GM18499 (cell line): ENCODE measurements around the gene RNF167.

ENCODE experiments used
- ATAC-seq: cut with Tn5 transposase; IDR thresholded peaks from one replicate; pipeline ENCODE4 v1.9.1; 2021; ENCODE audit warnings: moderate number of reproducible peaks; ENCODE audit not compliant: insufficient read depth, unreplicated experiment

Gene RNF167

GRCh38 chr17:4937553-4937952 is 2.5 kb upstream of the RNF167 start:
- ATAC-seq = no peak

DNA sequence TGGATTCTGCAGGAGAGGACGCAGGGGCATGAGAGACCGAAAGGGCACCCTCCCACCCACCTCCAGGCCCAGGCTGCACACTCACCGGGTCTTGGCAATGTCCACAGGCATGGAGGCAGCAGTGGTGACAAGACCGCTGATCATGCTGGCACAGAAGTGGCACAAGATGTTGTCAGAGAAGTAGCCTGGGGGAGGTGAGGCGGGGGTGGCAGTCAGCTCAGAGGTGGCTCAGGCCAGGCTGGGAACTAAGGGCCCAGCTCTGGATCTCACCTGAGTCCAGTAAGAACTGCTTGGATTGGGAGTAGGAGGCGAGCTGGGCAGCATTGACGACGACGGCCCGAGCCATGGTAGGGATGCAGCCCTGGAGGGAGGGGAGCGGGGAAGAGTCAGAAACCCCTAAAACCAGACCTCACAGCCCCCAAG is 2.0 kb upstream of the RNF167 start:
- no peak for ATAC-seq

GRCh38 chr17:4938688-4939545 is 1.2 kb upstream of the RNF167 start:
- no peak for ATAC-seq

DNA sequence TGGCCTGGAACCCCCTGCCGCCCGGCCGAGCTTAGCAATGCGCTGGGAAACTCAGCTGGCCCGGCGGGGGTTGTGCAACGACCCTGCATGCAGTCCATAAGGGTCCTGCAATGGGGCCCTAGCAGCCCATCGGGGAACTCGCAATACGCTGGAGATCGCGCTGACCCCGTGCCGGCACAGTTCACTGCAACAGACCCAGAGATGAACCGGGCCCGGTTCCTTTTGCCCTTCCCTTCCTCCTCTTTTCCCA is 597 bp upstream of the RNF167 start:
- no peak for ATAC-seq

DNA sequence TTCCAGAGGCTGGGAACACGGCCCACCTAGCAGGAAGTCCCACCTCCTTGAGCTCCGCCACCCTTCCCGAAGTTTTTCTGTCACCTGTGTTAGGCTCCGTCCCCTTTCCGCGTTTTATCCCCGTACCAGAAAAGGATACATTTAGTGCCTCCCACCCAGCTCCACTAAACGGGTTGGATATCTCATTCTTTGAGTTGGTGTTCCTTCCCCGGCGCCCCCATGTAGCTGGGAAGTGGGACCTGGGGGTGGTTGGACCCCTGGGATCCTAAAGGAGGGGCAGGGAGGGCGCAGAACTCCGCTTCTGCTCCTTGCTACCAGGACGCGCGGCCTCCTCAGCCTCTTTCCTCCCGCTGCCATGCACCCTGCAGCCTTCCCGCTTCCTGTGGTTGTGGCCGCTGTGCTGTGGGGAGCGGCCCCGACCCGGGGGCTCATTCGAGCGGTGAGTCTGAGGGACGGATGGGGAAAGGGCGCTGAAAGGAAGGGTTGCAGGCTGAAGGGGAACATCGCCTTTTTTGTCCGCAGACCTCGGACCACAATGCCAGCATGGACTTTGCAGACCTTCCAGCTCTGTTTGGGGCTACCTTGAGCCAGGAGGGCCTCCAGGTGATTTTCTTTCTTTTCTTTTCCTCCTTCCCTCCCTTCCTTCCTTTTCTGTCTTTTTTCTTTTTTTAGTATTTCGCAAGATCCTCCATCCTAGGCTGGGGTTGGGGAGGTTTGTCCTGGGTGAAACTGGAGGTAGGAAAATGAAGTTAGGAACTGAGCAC is 669 bp downstream of the RNF167 start:
- no peak for ATAC-seq

DNA sequence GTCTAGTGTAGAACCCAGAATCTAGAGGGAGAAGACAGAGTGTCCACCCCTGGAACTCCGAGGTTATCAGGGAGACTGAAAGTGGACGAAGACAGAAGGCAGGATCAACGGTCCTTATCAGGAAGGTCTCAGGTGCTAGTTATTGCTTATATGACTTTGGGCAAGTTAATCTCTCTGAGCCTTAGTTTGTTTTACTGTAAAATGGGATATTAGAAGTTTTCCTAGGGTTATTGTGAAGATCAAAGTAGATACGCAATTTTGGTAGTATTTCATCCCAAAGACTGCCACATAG is 1.2 kb downstream of the RNF167 start:
- no peak for ATAC-seq

GRCh38 chr17:4942760-4943508 is 2.9 kb downstream of the RNF167 start:
- no peak for ATAC-seq

GRCh38 chr17:4944163-4944553 is 4.1 kb downstream of the RNF167 start:
- ATAC-seq = no peak

- no peak for ATAC-seq
These were observed 4.6 kb downstream of the RNF167 start for GRCh38 chr17:4944554-4945175.

GRCh38 chr17:4945176-4945943 is 5.3 kb downstream of the RNF167 start:
- ATAC-seq = no peak

GRCh38 chr17:4945944-4946280 is 5.8 kb downstream of the RNF167 start:
- ATAC-seq = no peak

- no peak for ATAC-seq
These were observed 6.4 kb downstream of the RNF167 start for GRCh38 chr17:4946312-4946976.

GRCh38 chr17:4947010-4947410 is 6.9 kb downstream of the RNF167 start:
- no peak for ATAC-seq

DNA sequence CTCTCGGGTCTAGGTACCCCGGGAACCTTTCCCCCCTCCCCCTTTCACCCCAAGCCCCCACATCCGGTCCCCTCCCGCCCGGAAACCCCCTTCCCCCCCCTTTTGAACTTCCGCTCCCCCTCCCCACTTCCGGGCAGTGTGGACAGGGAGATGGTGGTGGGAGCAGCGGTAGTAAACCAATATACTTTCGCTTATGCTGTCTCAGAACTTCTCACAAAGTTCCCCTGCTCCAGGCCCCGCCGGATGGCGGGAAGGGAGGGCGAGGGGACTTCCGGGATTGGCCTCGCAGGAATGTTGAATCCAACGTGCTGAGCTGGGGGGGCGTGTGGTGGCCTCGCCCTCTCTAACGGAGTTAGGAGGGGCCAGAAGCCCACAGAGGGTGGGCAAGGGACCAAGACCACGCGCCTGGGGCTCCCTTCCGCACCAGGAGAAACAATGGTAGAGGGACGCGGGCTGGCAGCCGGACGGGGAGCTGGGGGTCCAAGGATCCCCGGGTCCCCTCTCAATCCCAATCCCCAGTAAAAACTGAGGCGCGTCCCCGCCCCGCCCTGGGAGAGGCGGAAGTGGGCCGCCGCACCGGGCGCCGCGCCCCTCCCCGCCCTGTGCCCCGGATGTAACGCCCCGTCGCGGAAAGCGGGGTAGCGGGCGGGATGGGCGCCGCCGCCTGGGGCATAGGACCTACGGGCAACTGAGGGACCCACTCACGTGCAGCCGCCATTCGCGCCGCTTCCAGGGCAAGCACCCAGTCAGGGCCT is 7.5 kb downstream of the RNF167 start:
- ATAC-seq = no peak

- ATAC-seq = no peak
These were observed 8.3 kb downstream of the RNF167 start, which contains the start of gene PFN1 for GRCh38 chr17:4948166-4948930. Gene PFN1 (minus strand): TSS chr17:4948530. CDS start chr17:4948394, 136 bp downstream.

- ATAC-seq = no peak
These were observed 8.9 kb downstream of the RNF167 start for GRCh38 chr17:4948931-4949320.

- no peak for ATAC-seq
These were observed 9.4 kb downstream of the RNF167 start for GRCh38 chr17:4949321-4950074.
